ENCODE results near the gene TEX47. TPM values are rescaled to one million over a fixed set of nuclear protein-coding genes. Genes with fewer than 3 reads are reported as not detected.

Gene TEX47
- total RNA-seq, 1 donor, result not detected

DNA sequence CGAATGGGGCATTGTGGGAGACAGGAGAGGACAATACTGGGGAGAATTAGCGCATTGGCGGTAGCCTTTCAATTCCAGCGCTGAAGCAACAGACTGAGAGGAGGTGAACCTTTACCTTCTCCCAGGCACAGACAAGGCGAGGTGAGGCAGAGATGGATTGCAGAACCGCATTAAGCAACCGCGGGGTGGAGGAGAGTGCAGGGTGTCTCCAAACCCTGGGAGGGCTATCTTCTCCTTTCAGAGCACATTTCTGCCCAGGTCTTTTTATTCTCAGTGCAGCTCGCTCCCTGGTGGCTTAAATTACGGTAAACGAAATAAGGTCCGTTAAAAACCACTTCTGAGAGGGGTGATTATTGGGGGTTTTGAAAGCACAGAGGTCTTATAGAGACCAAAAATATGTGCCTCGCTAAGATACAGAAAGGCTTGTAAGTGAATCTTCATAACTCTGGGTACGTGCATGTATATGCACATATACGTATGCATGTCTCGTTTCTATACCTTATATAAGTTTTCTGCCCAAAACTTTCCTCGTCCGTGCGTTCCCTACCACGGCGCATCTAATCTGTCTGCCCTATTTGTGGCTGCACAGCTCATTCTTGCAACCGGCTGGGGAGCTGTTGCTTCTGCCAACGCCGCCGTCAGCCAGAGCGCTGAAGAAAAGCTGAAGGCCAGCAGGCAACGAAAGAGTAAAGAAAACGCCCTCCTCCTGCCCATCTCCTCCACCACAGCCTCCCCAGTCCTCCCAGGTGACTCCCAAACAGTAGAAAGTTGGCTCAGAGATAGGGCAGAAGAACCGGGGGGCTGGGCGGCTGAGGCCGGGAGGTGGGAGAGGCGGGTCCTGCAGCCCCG is 36.9 kb downstream of the TEX47 start:
- TF ChIP-seq, protein P1, sequence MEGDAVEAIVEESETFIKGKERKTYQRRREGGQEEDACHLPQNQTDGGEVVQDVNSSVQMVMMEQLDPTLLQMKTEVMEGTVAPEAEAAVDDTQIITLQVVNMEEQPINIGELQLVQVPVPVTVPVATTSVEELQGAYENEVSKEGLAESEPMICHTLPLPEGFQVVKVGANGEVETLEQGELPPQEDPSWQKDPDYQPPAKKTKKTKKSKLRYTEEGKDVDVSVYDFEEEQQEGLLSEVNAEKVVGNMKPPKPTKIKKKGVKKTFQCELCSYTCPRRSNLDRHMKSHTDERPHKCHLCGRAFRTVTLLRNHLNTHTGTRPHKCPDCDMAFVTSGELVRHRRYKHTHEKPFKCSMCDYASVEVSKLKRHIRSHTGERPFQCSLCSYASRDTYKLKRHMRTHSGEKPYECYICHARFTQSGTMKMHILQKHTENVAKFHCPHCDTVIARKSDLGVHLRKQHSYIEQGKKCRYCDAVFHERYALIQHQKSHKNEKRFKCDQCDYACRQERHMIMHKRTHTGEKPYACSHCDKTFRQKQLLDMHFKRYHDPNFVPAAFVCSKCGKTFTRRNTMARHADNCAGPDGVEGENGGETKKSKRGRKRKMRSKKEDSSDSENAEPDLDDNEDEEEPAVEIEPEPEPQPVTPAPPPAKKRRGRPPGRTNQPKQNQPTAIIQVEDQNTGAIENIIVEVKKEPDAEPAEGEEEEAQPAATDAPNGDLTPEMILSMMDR (IDR thresholded peaks at IDR 0.05; ENCODE audit: insufficient read depth, low read length), result no peak
- DNase-seq (ENCODE audit: low read depth), result no peak
- no peak overlapping the region for H3K4me3 ChIP-seq (ENCODE audit: low read depth, low read length)

- TF ChIP-seq, protein P1 (IDR thresholded peaks at IDR 0.05; ENCODE audit: insufficient read depth, low read length), result no peak
- DNase-seq (ENCODE audit: low read depth), result no peak
- no peak overlapping the region for H3K4me3 ChIP-seq (ENCODE audit: low read depth, low read length)
These were observed 38.2 kb downstream of the TEX47 start for GRCh38 chr7:88757371-88757770.

DNA sequence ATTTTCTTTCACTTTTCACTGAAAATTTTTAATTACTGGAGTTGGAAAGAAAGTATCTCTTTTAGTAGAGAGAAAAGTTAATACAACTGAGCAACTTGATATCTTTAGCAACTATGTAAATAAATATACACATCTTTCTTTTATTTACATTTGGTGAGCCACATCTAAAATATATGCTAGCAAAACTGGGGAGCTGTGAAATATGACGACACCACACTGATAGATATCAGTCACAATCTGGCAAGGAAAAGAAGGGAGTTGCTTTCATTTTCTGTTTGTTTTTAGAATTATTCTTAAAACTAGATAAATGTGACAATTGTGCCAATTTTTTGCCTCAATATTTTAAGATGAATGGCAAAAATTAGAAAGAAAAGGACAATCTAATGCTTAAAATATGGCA is 38.7 kb downstream of the TEX47 start:
- TF ChIP-seq, protein P1 (IDR thresholded peaks at IDR 0.05; ENCODE audit: insufficient read depth, low read length), result no peak
- no peak overlapping the region for H3K4me3 ChIP-seq (ENCODE audit: low read depth, low read length)
- DNase-seq (ENCODE audit: low read depth), result no peak

GRCh38 chr7:88746126-88746525 is 49.4 kb downstream of the TEX47 start:
- H3K4me3 ChIP-seq (ENCODE audit: low read depth, low read length), result no peak overlapping the region
- TF ChIP-seq, protein P1 (IDR thresholded peaks at IDR 0.05; ENCODE audit: insufficient read depth, low read length), result no peak
- no peak for DNase-seq (ENCODE audit: low read depth)

Small RNA genes lying within 50 kb of the gene (small RNA-seq; reads per million reads assigned to genes)
- not detected for gene AC002127.1

Other genes with a start within 250 kb of the TEX47 start
- not detected in 2 replicates for gene ZNF804B, start 36.0 kb downstream of the TEX47 start, total RNA-seq (ENCODE audit: low replicate concordance)